SK-N-SH (cell line): Measurements from ENCODE around the gene CCDC141. TPM values are rescaled to one million over a fixed set of nuclear protein-coding genes. Genes with fewer than 3 reads are reported as not detected.

Experiments used
- CTCF ChIA-PET: fragments of 300-600, 350-600 bp; formaldehyde crosslinking; extraction: SDS; loops from one replicate; lab custom pipeline; 2021; lab: Yijun Ruan, JAX
- POLR2A ChIA-PET: fragments of 350-600 bp; sonication (Branson Sonifier 250); formaldehyde crosslinking; extraction: SDS; loops from one replicate; lab custom pipeline; 2020; ENCODE audit warnings: antibody characterized with exemption, inconsistent platforms; lab: Yijun Ruan, JAX
- DNase-seq: peaks from one replicate; pipeline ENCODE4 v3.0.0; 2012
- H2AFZ ChIP-seq: fragments of 200-600 bp; sonication (generic); 2 replicates; pipeline ENCODE4 v1.8.1; 2016; ENCODE audit warnings: antibody characterized with exemption, mild to moderate bottlenecking, low read depth
- H3F3A ChIP-seq: fragments of 200-600 bp; sonication (generic); replicated peaks from 2 replicates; pipeline ENCODE3; 2016; ENCODE audit warnings: antibody characterized with exemption, mild to moderate bottlenecking; ENCODE audit not compliant: insufficient read depth
- H3K27ac ChIP-seq, 2 experiments: fragments of 200-500 bp in 1 of 2; fragments of 200-600 bp in 1 of 2; sonication (Bioruptor generic) in 1 of 2; sonication (generic), shearing (Covaris generic) in 1 of 2; 2 replicates each; pipeline versions ENCODE4 v1.5.1 to v1.6.1; 2014 to 2016; ENCODE audit warnings: low read depth in 2 of 2, inconsistent platforms in 1 of 2, low read length in 1 of 2, mild to moderate bottlenecking in 1 of 2, mixed read lengths in 1 of 2
- H3K27me3 ChIP-seq: fragments of 200-600 bp; sonication (generic), shearing (Covaris generic); 2 replicates; pipeline ENCODE4 v1.6.1; 2016; ENCODE audit warnings: mixed run types; ENCODE audit not compliant: insufficient read depth
- H3K36me3 ChIP-seq, 2 experiments: fragments of 200-500 bp in 1 of 2; fragments of 200-600 bp in 1 of 2; sonication (Bioruptor generic) in 1 of 2; sonication (generic) in 1 of 2; replicated peaks in 1 of 2; 2 replicates each; pipeline versions ENCODE3 to v1.5.1; 2014 to 2016; ENCODE audit warnings: low read length in 1 of 2, mild to moderate bottlenecking in 1 of 2; ENCODE audit not compliant: insufficient read depth in 2 of 2, control insufficient read depth in 1 of 2
- H3K4me1 ChIP-seq, 2 experiments: fragments of 200-500 bp in 1 of 2; fragments of 200-600 bp in 1 of 2; sonication (Bioruptor generic) in 1 of 2; sonication (generic), shearing (Covaris generic) in 1 of 2; 2 replicates each; pipeline versions ENCODE4 v1.5.1 to v1.6.1; 2014 to 2016; ENCODE audit warnings: low read depth in 1 of 2, low read length in 1 of 2, mixed run types in 1 of 2; ENCODE audit not compliant: insufficient read depth in 2 of 2, control insufficient read depth in 1 of 2
- H3K4me2 ChIP-seq: fragments of 200-600 bp; sonication (generic), shearing (Covaris generic); 2 replicates; pipeline ENCODE4 v1.6.1; 2017; ENCODE audit warnings: mixed run types
- H3K4me3 ChIP-seq, 2 experiments: fragments of 200-500 bp in 1 of 2; fragments of 200-600 bp in 1 of 2; sonication (Bioruptor generic) in 1 of 2; sonication (generic), shearing (Covaris generic) in 1 of 2; 2 replicates each; pipeline versions ENCODE4 v1.5.1 to v1.8.1; 2014 to 2016; ENCODE audit warnings: low read depth in 2 of 2, inconsistent platforms in 1 of 2, low read length in 1 of 2, mild to moderate bottlenecking in 1 of 2, mixed read lengths in 1 of 2, moderate library complexity in 1 of 2
- H3K79me2 ChIP-seq: fragments of 200-600 bp; sonication (generic); 2 replicates; pipeline ENCODE4 v1.8.1; 2017; ENCODE audit warnings: mild to moderate bottlenecking; ENCODE audit not compliant: insufficient read depth
- H3K9ac ChIP-seq: fragments of 200-600 bp; sonication (generic); 2 replicates; pipeline ENCODE4 v1.6.1; 2017; ENCODE audit warnings: mixed run types
- H3K9me2 ChIP-seq: fragments of 200-600 bp; sonication (generic); 2 replicates; pipeline ENCODE4 v1.6.1; 2017; ENCODE audit warnings: mixed run types
- H3K9me3 ChIP-seq: fragments of 200-600 bp; sonication (generic); 2 replicates; pipeline ENCODE4 v1.6.1; 2017; ENCODE audit warnings: mixed run types, mild to moderate bottlenecking, moderate library complexity
- H4K20me1 ChIP-seq: fragments of 200-600 bp; sonication (generic); 2 replicates; pipeline ENCODE4 v1.6.1; 2017; ENCODE audit warnings: mild to moderate bottlenecking, mixed run types; ENCODE audit not compliant: insufficient read depth
- ELF1 ChIP-seq: IDR thresholded peaks from 2 replicates; pipeline ENCODE4 v1.4.0; 2012
- EP300 ChIP-seq, 2 experiments: IDR thresholded peaks; 2 replicates each; pipeline versions ENCODE4 v1.4.0 to v1.6.1; 2012; ENCODE audit warnings: borderline replicate concordance in 1 of 2, low read depth in 1 of 2, low read length in 1 of 2
- FOSL2 ChIP-seq: IDR thresholded peaks from 2 replicates; pipeline ENCODE4 v1.4.0; 2012; ENCODE audit warnings: low read depth, mild to moderate bottlenecking, moderate library complexity, borderline replicate concordance
- GABPA ChIP-seq: IDR thresholded peaks from 2 replicates; pipeline ENCODE4 v1.4.0; 2012; ENCODE audit warnings: low read depth, mild to moderate bottlenecking
- JUND ChIP-seq: IDR thresholded peaks from 2 replicates; pipeline ENCODE4 v1.4.0; 2012
- NFIC ChIP-seq: IDR thresholded peaks from 2 replicates; pipeline ENCODE4 v1.4.0; 2012; ENCODE audit warnings: borderline replicate concordance
- TEAD4 ChIP-seq: IDR thresholded peaks from 2 replicates; pipeline ENCODE4 v1.4.0; 2012; ENCODE audit warnings: mild to moderate bottlenecking, borderline replicate concordance; ENCODE audit not compliant: insufficient read depth
- WGBS: methylation state at CpG from one replicate; pipeline ENCODE4 v1.1.6; 2017; ENCODE audit warnings: low lambda C conversion rate; 5-methylcytosine and 5-hydroxymethylcytosine counted together
- polyA plus RNA-seq, 3 experiments: library from polyadenylated mRNA; depleted of rRNA; stranded (reverse); fragments of >200 nt; gene quantifications; 2 replicates each; pipeline ENCODE4 v1.2.3, GENCODE V29; 2012
- TF ChIP-seq, protein P1 (sequence below): IDR thresholded peaks from 2 replicates; pipeline ENCODE4 v1.6.1; 2012; ENCODE audit warnings: mild to moderate bottlenecking, low read depth, low read length, moderate library complexity

Gene CCDC141
- polyA plus RNA-seq, 1 of the 3 experiments (the other 2 are of a cell fraction), result 0.02 TPM

DNA sequence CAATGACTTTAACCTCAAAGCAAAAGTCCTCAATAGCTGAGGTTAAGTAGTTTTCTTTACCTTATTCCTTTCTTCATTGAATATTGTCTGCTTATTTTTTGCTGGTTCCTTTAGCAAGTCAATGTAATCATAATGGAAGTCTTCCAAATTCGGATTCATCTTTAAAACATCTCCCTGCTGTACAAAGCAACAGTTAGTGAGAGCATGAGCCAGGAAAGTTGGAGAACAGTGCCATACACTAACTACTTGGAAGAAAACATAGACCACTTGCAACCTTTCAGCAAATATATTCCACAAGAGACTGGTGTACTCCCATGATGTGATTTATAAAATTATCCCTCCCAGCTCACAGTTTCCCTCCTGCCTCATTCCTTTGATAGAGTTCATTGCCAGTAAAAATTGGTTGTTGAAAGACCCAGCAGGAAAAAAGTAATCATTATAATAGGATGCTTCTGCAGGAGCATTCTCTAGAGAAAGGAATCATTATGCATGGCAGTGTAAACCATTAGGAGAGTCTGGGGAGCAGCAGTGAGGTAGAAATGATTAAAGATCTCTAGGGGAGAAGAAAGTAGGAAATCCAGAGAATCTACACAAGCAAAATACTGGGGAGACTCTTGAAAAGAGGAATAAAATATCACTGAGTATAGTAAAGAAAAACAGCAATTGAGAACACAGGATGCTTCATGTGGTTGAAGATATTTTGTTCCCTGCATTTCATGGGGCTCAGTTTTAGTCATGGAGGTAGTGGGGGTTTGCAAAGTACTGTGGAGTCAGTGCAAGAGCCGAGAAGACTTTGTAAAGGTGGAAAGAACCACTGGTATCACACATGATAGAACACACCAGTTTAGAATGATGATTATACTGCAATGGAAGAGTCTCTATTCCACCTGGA is 204.1 kb downstream of the CCDC141 start:
- no peaks in the 10 kb centered on the region for H4K20me1 ChIP-seq
- no peaks in the 10 kb centered on the region for H3F3A ChIP-seq
- no peaks in the 10 kb centered on the region for H3K36me3 ChIP-seq
- ChIA-PET CTCF (interaction anchor here (0.7 to 1.6 kb wide), 4 partner anchors 12 to 50 kb away, joined by 3 to 5 read pairs (median 4); no protein-coding TSS in a partner anchor), POLR2A (no interaction called here)
- no peaks in the 10 kb centered on the region for H3K79me2 ChIP-seq
- H3K4me3 ChIP-seq, result no peak overlapping the region
- H2AFZ ChIP-seq, result peak overlapping the region; percentile 58
- peak overlapping the region; percentile 38; the same call in 1 of the 2 replicates for H3K4me2 ChIP-seq
- H3K4me1 ChIP-seq, result peaks cover 7 to 12% of the 10 kb centered on the region in 2 experiments; a peak in 3 of 4 replicates
- WGBS, result 71% methylated on average over 2 of the region's 2 CpGs
- peak; percentile 16; the same call in 1 of the 2 replicates for TF ChIP-seq FOSL2
- TF ChIP-seq NFIC, result peak; percentile 49
- peak; percentile 61 for TF ChIP-seq JUND
- TF ChIP-seq ELF1, result no peak
- TF ChIP-seq, protein P1, sequence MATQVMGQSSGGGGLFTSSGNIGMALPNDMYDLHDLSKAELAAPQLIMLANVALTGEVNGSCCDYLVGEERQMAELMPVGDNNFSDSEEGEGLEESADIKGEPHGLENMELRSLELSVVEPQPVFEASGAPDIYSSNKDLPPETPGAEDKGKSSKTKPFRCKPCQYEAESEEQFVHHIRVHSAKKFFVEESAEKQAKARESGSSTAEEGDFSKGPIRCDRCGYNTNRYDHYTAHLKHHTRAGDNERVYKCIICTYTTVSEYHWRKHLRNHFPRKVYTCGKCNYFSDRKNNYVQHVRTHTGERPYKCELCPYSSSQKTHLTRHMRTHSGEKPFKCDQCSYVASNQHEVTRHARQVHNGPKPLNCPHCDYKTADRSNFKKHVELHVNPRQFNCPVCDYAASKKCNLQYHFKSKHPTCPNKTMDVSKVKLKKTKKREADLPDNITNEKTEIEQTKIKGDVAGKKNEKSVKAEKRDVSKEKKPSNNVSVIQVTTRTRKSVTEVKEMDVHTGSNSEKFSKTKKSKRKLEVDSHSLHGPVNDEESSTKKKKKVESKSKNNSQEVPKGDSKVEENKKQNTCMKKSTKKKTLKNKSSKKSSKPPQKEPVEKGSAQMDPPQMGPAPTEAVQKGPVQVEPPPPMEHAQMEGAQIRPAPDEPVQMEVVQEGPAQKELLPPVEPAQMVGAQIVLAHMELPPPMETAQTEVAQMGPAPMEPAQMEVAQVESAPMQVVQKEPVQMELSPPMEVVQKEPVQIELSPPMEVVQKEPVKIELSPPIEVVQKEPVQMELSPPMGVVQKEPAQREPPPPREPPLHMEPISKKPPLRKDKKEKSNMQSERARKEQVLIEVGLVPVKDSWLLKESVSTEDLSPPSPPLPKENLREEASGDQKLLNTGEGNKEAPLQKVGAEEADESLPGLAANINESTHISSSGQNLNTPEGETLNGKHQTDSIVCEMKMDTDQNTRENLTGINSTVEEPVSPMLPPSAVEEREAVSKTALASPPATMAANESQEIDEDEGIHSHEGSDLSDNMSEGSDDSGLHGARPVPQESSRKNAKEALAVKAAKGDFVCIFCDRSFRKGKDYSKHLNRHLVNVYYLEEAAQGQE, result no peak
- no peak overlapping the region for H3K9ac ChIP-seq
- no peak for DNase-seq
- H3K27ac ChIP-seq, result peak overlapping the region in 1 of 2 experiments; percentile 48; a peak in 3 of 4 replicates
- no peaks in the 10 kb centered on the region for H3K27me3 ChIP-seq
- no peaks in the 10 kb centered on the region for H3K9me2 ChIP-seq
- no peaks in the 10 kb centered on the region for H3K9me3 ChIP-seq

DNA sequence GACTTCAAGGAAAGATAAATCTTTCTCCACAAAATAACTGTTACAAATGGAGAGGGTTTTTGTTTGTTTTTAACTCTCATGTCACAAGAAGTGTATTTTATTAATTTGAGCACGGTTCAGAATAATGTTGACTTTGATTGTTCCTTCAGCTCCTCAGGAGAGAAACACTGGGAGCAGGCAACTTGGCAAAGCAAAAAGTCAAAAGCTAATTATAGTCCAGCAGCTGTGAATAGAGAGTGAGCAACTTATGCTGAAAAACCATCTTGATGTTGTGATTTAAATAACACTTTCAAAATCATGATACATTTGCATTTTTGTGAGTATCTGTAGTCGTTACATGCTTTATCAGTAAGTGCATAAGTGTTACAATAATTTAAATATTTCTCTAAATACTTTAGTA is 205.2 kb downstream of the CCDC141 start:
- no peak overlapping the region for H3K4me3 ChIP-seq
- no peaks in the 10 kb centered on the region for H3K36me3 ChIP-seq
- no peaks in the 10 kb centered on the region for H3F3A ChIP-seq
- H4K20me1 ChIP-seq, result no peaks in the 10 kb centered on the region
- H3K9me3 ChIP-seq, result no peaks in the 10 kb centered on the region
- CTCF ChIA-PET, result interaction anchor here (0.7 to 1.7 kb wide), 6 partner anchors 11 to 49 kb away, joined by 3 to 5 read pairs (median 4); no protein-coding TSS in a partner anchor
- H3K9ac ChIP-seq, result no peak overlapping the region
- 73% methylated on average over 2 of the region's 2 CpGs for WGBS
- no peak overlapping the region for H2AFZ ChIP-seq
- H3K27me3 ChIP-seq, result no peaks in the 10 kb centered on the region
- DNase-seq, result no peak
- no peaks in the 10 kb centered on the region for H3K79me2 ChIP-seq
- no peak overlapping the region for H3K27ac ChIP-seq
- POLR2A ChIA-PET, result no interaction called here
- H3K4me2 ChIP-seq, result no peak overlapping the region
- H3K4me1 ChIP-seq, result peaks cover 7 to 12% of the 10 kb centered on the region in 2 experiments; a peak in 3 of 4 replicates
- no peak for TF ChIP-seq TEAD4
- no peak for TF ChIP-seq EP300 (IDR thresholded peaks at IDR 0.05; ENCODE audit: borderline replicate concordance in 1 of 2, low read depth in 1 of 2, low read length in 1 of 2)
- no peak for TF ChIP-seq GABPA
- H3K9me2 ChIP-seq, result no peaks in the 10 kb centered on the region
